ENCODE measurements around the gene APEX1.

Gene APEX1

DNA sequence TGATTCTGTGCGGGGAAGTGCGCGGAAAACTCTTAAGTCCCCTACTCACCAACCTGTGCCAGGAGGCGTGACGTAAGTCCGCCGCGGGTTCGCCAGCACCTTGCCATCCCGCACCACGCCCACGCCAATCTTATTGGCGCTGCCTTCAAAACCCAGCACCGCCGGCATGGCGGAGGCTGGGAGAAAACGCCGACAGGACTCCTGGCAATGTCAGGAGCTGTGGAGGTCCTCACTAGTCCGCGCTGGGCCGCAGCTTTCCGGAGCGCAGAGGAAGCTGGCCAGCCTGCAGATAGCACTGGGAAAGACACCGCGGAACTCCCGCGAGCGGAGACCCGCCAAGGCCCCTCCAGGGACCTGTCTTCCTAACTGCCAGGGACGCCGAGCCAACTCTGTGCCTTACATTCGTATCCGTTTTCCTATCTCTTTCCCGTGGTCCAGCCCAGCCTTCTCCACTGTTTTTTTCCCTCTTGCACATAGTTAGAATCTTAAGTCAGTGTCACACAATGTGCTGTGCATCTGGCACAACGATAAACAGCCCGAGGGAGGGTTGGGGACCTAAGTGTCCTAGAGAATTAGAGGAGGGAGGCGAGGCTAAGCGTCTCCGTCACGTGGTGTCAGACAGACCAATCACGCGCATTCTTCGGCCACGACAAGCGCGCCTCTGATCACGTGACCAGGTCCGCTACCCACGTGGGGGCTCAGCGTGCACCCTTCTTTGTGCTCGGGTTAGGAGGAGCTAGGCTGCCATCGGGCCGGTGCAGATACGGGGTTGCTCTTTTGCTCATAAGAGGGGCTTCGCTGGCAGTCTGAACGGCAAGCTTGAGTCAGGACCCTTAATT, at the start of gene APEX1, which contains the start of gene OSGEP:
Gene APEX1 (plus strand): TSS at position 711 of the 839 bp plus-strand sequence. CDS start 420 bp downstream, outside the sequence.
Gene OSGEP (minus strand): TSS at position 297 of the 839 bp plus-strand sequence. CDS start 129 bp downstream, at position 168.
- DNase-seq (ENCODE audit: low read depth): peak; percentile 96

DNA sequence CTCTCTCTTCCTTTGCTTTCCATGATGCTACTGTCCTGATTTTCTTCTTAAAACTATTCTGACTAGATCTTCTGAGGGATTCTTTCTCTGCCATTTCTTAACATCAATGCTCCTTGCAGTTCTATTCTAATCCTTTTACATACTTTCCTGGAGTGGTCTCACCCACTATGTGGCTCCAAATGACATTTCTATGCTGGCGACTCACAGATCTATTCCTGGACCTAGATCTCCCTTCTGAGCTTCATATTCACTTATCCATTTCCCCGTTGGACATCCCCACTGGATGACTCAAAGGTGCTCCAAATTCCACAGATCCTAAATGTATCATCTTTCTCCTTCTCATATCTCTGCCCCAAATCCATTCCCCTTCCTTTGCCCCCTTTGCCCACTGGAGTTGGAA, 45.8 kb upstream of the APEX1 start:
- DNase-seq (ENCODE audit: low read depth): no peak

DNA sequence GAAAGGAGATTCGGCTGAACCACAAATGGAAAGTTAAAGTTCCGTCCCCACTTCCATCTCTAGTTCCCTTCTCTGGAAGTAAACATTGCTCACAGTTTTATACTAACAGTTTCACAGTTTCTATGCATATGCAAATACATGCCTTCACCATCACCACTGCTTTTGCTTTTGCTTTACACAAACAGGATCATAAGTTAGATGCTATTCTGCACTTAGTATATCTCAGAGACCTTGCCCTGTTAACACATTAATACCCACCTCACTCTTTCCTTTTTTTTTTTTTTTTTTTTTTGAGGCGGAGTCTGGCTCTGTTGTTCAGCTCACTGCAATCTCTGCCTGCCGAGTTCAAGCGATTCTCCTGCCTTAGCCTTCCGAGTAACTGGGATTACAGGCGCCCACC, 42.6 kb upstream of the APEX1 start:
- no peak for DNase-seq (ENCODE audit: low read depth)

DNA sequence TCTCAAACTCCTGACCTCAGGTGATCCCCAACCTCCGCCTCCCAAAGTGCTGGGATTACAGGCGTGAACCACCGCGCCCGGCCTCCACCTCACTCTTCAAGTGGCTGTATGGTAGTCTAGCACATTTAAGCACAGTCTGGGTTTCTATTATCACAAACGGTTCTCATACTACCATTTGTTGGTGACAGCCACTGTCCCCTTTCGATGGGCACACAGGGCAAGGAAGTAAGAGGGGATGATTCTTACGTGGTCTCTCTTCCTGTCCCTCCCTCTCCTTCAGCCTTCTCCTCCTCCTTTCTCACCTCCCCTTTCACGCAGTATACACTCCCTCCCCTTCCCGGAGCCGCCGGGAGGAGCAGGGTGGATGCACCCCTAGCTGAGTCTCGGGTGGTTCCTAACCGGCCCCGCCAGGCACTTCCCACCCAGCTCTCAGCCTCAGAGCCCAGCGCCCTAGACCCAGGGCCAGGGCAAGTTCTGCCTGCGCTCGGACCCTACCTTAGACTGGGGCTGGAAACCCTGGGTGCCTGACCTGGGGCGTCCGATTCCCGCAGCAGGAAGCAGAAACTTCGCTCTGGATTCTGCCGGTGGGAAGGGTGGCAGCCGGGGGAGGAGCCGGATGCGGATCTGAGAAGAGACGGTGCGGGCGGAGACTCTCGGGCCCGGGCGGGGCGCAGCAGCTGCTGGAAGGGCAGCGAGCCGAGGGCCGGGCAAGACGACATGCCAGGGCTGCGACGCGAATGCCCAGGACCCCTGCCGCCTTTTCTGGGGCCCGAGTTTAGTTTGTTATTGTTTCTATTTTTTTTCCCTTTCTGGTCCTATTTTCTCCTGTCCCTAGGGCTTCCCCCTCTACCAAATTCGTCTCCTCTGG, 41.9 kb upstream of the APEX1 start, which contains the start of gene TEP1:
Gene TEP1 (minus strand): TSS at position 626 of the 868 bp plus-strand sequence. CDS start 5,062 bp downstream, outside the sequence.
- DNase-seq (ENCODE audit: low read depth): peak; percentile 64

DNA sequence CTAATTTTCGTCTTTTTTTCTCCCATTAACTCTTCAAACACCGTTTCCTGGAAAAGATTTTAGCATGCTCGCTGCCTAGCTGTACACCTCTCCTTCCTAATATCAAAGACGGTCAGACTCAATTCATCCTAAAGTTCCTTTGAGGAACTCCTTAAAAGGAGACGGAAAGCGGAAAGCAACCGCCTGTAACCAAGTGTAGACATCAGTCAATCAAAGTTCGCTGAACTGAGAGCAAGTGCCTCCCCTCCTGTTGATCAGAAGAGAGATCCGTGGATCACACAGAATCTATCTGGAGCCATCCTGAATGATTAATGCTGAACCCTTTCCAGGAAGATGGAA, 41.3 kb upstream of the APEX1 start:
- no peak for DNase-seq (ENCODE audit: low read depth)

DNA sequence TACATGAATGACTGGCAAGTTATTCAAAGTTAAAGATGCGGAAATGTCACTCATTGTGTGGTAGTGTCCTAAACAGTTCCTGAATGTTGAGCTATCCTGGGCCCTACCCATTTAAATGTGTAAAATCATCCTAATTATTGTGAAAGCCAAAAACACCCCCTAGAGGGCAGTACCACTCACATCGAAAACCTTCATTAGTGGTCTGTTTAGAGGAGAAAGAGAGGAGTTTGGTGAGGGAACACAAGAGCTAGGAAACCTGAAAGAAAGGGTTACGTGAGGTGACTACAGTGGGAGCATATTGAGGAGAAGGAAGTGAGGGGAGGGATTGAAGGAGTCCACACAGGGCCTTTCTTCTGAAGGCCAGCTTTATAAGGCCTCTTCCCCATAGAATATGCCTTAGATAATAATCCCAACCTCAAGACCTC, 39.2 kb upstream of the APEX1 start:
- DNase-seq (ENCODE audit: low read depth): no peak

DNA sequence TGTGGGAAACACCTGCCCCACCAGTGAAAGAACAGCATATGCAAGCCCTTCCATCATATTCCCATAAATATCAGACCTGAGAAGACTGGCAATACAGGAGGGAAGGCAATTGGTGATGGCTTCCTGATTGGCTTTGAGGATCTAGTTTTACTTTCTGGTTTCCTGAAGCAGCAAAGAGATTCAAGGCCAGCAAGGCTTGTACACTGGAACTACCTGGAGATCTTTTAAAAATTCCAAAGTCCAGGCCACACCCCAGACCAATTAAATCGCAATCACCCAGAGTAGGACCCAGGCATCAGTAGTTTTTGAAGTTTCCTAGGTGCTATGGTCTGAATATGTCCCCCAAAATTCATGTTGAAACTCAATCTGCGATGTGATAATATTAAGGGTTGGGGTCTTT, 38.8 kb upstream of the APEX1 start:
- no peak for DNase-seq (ENCODE audit: low read depth)

DNA sequence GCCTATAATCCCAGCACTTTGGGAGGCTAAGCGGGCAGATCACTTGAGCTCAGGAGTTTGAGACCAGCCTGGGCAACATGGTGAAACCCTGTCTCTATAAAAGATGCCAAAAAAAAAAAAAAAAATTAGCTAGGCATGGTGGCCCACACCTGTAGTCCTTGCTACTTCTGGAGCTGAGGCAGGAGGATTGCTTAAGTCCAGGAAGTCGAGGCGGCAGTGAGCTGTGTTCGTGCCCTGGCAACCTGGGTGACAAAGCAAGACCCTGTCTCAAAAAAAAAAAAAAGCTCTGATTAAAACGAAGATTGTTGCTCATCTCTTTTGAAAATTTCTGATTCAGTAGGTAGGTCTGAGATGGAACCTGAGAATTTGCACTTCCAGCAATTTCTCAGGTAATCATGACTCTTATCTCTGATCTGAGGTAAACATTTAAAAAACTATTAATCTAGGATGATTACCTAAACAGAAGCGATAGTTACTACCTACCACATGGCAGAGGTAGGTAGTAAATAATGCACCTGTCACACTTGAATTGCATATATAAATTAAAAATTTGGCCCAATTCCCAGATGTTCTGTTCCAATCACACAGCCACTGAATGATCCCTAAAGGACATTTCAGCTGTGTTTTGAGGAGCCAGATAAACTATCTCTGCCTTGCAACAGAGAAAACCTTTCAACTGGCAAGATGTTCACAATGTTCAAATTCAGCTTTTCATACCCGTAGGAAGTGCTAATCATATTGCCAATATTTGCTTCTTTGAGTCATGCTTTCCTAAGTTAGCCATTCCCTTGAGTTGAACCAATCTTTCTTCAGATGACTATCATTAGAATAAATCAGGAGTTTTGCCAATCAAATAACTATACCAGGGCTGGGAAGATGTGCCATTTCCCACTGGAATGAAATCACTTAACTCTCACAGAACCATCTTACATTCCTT, 37.5 kb upstream of the APEX1 start:
- no peak for DNase-seq (ENCODE audit: low read depth)

DNA sequence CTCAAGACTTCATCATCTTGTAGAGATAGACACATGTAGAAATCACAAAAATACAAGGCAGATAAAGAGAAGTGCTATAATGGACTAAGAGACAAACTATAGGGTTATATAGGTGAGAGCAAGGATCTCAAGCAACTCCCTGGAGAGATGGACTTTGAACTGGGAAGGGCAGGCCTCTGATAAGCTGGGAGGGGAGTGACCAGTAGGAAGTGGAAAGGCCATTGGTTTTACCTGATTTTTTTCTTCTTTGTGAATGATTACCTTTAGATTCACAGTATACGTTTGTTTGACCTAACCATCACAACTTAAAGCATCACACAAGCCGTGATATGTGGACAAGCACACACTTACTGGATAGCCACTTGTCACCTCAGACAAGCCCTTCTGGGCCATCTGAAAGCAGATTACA, 36.5 kb upstream of the APEX1 start:
- no peak for DNase-seq (ENCODE audit: low read depth)

DNA sequence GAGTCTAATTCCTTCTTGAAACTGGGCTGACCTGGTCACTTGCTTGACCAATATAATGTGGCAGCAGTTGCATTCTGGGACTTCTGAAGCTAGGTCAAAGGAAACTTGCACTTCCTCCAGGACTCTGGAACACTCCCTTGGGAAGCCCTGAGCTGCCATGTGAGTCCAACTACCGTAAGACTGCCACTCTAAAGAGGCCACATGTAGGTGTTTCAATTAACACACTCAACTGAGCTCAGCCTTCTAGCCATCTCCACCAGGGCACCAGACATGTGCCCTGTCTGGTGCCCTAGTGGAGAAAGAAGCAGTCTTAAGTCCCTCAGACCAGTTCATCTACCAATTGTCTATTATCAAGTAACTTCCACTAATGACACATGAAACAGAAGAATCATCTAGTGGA, 35.6 kb upstream of the APEX1 start:
- DNase-seq (ENCODE audit: low read depth): no peak

DNA sequence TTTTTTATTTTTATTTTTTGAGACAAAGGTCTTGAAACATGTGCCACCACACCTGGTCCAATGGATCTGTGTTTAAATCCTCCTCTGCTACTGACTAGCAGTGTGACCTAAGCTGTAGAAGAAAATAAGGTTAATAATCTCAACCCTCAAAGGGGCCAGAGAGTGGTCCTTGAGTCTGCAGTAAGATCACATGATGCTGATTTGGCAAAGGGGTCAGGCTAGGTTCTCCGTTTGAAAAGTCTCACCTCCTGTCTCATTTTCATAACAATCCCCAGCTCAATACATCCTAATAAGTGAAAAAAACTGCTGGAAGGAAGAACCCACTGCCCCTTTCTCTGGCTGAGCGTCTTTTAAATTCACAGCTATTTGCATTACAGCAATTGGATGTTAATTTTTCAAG, 33.8 kb upstream of the APEX1 start:
- DNase-seq (ENCODE audit: low read depth): no peak

DNA sequence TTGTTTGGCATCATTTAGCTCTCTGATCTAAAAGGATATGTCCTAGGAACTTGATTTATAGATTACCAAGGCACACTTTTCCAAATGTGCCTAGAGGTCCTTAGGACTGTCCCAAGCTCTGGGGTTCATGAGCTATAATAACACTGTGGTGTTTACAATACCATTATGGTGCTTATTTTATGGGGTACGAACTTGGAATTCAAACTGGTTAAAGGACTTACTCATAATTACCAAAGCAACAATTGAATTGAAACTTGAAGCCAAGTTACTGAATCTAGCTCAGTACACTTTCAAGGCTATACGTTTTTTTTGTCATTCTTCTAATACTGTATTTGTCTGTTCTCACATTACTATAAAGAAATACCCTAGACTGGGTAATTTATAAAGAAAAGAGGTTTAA, 32.1 kb upstream of the APEX1 start:
- DNase-seq (ENCODE audit: low read depth): no peak

DNA sequence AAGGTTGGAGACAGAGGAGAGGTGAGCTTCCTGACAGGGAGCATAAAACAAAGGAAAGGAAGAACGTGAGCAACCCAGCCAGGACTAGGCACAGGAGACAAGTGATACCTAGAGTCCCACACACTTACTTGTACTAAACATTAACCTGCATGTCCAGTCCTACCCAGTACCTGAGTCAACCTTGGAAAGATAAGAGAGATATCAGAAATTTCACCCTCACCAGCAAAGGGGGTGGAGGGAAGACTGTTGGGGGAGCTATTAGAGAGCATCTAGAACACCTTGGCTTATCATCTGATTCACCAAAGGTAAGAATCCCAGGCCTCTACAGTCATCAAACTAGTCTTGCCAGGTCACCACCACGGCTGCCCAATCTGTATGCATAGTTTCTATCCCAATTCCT, 30.2 kb upstream of the APEX1 start:
- no peak for DNase-seq (ENCODE audit: low read depth)

DNA sequence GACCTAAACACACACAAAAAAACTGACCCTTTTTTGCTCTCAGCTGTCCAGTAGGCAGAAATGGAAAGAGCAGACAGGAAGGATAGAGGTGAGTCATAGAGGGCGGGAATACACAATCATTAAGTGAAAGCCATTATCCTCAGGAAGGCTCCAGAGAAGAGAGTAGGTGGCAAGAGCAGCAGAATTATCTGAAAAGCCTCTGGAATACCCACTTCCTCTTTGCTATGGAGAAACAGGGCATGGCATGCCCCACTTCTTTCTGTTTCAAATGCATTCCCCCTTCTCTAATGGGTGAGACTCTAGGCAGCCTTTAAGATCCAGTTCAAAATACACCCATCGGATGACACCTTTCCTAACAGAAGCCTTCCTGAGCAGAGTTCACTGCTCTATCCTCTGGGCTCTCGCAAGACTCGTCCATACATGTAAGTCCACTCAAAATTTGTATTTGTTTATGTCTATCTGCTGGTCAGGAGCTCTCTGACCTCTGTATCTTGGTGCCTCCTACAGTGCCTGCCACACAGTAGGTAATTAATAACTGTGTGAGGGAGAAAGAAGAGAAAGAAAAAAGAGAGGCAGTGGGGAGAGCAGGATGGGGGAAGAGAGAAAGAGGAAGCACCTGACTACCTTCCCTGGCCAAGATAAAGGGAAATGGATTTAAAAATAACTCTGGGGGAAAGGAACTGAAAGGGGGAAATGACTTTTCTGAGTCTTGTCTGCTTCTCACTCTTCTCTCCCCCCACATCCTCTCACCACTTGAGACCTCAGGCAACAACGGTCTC, 27.6 kb upstream of the APEX1 start:
- DNase-seq (ENCODE audit: low read depth): no peak

DNA sequence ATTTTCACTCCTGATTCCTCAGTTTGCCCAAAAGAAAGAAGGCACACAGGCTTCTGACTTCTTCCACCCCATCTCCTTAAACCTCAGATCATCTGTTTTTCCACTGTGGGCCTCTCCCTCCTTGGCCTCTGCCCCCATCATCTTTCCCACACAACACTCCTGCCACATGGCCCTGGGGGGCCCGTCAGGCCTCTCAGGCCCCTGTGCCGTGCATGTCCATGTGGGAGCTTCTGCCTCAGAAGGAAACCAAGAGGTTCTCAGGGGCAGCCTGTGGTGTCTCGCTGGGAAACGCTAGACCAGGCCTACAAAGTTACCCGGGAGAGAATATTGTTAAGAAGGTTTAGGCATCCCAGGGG, 27.0 kb upstream of the APEX1 start:
- DNase-seq (ENCODE audit: low read depth): no peak

DNA sequence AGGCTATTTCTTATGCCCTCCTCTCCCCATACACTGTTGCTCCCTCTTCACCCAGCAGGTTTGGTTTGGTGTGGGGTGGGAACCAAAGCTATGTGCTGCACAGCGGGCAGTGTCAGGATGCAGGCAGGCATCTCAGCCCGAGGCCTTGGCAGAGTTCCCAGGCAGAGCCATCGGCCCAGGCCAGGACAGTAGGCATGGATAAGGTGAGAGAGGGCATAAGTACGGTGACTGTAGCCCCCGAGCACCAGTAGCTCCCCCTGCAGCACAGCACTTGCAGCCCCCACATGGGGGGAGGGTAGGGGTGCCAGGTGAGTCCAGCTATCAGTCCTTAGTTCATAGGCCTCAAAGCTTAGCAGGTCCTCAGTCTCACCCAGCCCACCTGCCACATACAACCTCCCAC, 26.2 kb upstream of the APEX1 start:
- no peak for DNase-seq (ENCODE audit: low read depth)

DNA sequence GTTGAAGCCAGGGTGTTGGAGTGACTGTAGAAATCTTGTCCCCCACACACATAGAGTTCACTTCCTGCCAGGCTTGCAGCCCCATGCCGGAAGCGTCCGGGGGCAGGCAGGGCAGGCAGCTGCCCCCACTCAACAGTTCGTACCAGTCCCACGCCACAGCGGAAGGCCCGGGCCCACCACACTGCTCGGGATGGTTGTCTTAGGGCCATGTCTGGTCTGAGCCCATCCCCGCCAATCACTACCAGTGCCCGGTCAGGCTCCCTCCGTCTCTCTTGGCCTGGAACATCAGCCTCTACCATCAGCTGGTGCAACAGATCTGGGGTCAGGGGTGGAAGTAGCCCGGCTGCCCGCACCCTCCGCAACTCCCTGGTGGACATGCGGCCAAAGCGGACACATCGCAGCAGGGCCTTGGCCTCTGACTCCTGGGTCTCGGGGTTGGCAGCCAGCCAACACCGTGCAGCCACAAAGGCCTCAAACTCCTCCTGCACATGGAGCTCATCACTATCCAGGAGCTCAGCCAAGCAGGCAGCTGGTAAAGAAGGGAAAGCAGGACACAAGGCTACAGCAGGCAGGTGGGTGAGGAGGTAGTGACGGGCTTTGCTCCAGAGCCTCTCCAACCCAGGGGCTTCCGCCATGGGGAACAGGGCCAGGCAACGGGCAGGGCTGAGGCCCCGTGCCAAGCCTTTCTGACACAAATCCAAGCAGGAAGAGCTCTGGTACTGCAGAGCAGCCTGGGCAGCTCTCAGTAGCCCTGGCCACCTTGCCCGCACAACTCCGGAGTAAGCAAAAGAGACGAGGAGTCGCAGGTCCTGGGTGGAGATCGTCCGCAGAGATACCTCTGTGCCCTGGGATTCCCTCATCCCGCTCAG, 25.0 kb upstream of the APEX1 start:
- DNase-seq (ENCODE audit: low read depth): no peak

DNA sequence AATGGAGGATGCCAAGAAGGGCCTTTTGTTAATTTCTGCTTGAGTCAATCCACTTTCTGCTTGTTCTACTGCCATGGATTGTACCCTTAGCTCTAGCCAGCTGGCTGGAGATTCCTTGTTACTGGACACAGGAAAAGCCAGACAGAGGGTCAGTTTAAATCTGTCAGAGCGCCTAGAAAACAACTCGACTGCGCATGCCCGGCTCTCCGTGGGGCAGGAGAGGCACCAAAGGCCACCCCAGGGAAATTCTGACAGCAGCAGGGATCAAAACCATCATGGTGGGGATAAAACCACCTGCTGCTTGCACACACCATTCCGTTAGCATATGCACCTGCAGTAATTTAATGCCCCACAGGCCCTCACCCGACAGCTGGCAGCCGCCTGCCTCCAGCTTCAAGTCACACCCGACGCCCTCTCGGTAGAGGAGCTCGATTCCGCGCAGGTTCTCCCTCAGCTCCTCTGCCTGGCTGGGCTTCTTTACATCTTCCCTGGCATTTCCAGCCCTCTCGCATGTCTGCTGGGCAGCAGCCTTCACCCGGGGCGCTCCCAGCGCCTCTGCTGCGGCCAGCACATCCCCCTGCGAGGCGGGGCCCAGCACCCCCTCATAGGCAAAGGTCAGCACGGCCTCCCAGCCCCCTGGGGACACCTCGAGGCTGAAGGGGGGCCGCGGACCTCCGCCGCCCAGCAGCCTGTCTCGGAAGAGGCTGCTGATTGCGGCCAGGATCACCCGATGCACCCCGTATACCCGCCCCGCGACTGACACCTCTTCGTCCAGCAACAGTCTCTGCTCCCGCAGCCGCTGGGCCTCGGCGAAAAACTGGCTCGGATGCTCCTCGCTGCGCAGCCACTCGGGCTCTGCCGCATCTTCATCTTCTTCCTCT, 20.1 kb upstream of the APEX1 start:
- DNase-seq (ENCODE audit: low read depth): no peak
